Skeletal muscle satellite cell (primary cell): Measurements from ENCODE around the gene ATP6V0C.

Experiments used
- H3K27me3 ChIP-seq: 2 replicates; pipeline ENCODE4 v1.7.0; 2013; ENCODE audit warnings: low read length; ENCODE audit not compliant: control insufficient read depth, insufficient read depth
- H3K36me3 ChIP-seq: 2 replicates; pipeline ENCODE4 v1.7.0; 2013; ENCODE audit warnings: mild to moderate bottlenecking, control low read depth, low read length; ENCODE audit not compliant: insufficient read depth
- H3K4me1 ChIP-seq: 2 replicates; pipeline ENCODE4 v1.7.0; 2013; ENCODE audit warnings: low read length; ENCODE audit not compliant: control insufficient read depth, insufficient read depth
- H3K4me2 ChIP-seq: 2 replicates; pipeline ENCODE4 v1.7.0; 2013; ENCODE audit warnings: mild to moderate bottlenecking, low read length
- H3K4me3 ChIP-seq: 2 replicates; pipeline ENCODE4 v1.7.0; 2013; ENCODE audit warnings: low read length
- H3K9ac ChIP-seq: 2 replicates; pipeline ENCODE4 v1.7.0; 2013; ENCODE audit warnings: mild to moderate bottlenecking, low read depth, low read length, moderate library complexity
- H3K9me3 ChIP-seq: replicated peaks from 2 replicates; pipeline ENCODE4 v1.7.0; 2013; ENCODE audit warnings: mild to moderate bottlenecking, control low read depth, low read length

The ATP6V0C gene

DNA sequence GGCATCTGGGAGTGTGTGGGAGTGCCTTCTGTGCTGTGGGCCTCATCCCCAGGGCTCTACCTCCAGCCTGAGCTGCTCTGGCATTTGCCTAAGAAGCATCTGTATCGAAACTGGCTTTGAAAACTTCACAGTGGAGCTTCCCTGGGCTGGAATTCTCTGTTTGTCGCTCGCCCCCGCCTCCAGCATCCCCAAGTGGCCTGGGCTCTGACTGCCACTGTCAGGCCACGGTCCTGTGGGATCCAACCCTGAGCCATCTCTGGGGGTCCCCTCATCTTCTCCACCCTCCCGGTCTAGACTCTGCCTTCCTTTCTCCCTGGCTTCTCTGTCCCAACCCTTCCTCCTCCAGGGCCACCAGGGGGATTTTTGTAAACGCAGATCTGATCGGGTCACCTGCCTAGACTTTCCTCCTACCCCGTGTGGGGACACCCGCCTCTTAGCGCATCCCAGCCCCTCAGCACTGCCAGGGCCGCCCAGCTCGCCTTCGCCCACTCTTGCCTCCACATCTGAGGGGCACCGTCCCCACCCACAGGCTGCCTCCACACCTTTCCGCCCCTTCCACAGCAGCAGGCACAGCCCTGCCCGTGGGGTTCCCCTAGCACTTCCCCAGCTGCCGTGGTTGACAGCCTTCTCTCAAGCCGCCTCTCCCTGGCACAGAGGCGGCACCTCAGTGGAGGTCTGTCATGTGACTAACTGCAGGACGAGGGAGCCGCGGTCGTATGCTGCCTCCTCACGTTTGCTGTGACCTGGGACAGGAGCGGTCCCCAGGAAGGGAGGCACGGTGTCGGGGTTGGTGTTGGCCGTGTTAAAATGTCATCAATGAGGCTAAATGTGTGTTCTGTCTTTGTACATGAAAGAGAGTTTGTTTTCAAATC is 26.9 kb upstream of the ATP6V0C start:
- Histone ChIP-seq H3K4me1 (peaks cover 30% of the 10 kb centered on the region), H3K27me3 (no peaks in the 10 kb centered on the region), H3K4me3 (no peak overlapping the region), H3K9ac (no peak overlapping the region), H3K9me3 (no peaks in the 10 kb centered on the region), H3K4me2 (peak overlapping the region; percentile 10), H3K36me3 (no peaks in the 10 kb centered on the region)

DNA sequence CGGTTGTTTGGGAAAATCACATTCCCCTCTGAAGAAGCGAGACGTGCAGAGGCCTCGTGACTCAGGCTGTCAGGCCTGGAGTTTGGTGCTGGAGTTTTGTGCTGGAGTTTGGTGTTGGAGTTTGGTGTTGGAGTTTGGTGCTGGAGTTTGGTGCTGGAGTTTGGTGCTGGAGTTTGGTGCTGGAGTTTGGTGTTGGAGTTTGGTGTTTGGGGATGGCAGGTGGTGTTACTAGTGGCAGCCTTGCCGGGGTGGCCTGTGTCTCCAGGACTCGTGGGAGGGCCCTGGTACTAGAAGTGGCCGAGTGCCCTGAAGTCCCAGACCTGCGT is 26.3 kb upstream of the ATP6V0C start:
- Histone ChIP-seq H3K4me1 (peaks cover 24% of the 10 kb centered on the region), H3K4me2 (peak overlapping the region; percentile 10), H3K27me3 (no peaks in the 10 kb centered on the region), H3K9ac (no peak overlapping the region), H3K9me3 (no peaks in the 10 kb centered on the region), H3K4me3 (no peak overlapping the region), H3K36me3 (no peaks in the 10 kb centered on the region)

DNA sequence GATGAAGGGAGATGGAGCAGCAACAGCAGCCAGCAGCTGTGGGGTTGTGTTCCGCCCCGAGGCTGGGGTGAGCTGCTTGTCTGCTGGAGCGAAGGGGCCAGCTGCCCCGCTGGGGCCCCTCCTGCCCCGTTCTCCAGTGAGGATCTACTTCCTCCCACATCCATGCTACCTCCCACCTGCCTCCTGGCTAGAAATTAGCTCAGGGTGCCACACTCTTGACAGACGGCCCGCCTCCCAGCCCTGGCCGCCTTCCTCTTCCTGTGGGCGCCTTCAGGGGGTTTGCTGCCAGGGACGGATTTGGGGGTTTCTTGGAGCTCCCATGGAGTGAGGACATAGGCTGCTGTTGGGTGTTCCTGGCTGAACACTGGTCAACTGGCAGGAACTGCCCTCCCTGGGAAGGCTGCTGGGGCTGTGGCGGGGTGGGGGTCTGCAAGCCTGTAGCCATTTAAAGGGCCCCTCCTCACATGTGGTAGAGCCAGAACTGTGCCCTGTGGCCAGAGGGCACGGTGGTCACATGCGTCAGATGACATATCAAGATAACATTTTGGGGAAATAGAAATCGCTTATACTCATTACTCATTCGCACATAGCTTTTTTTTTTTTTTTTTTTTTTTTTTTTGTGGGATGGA is 25.7 kb upstream of the ATP6V0C start:
- Histone ChIP-seq H3K27me3 (no peaks in the 10 kb centered on the region), H3K4me2 (no peak overlapping the region), H3K9me3 (no peaks in the 10 kb centered on the region), H3K9ac (no peak overlapping the region), H3K4me3 (no peak overlapping the region), H3K36me3 (no peaks in the 10 kb centered on the region), H3K4me1 (peaks cover 19% of the 10 kb centered on the region)

DNA sequence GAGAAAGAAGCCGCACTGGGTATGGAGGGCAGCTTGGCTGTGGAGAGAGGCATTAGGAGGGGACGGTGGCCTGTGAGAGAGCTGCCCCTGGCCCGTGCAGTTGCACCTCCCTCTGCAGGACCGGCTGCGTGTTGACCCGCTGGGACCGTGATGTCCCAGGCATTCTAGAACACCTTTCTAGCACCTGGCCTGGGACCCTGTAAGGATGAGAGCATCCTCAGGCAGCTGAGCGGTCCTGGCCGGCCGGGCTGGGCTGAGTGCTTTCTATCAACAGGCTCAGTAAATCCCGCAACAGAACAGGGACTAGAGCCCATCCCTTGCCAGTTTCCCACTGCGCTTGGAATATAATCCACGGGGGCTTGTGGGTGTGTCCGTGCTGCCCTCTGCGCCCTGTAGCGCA is 24.2 kb upstream of the ATP6V0C start:
- H3K4me1 ChIP-seq, result peaks cover 9% of the 10 kb centered on the region
- H3K27me3 ChIP-seq, result no peaks in the 10 kb centered on the region
- no peak overlapping the region for H3K4me2 ChIP-seq
- H3K4me3 ChIP-seq, result no peak overlapping the region
- H3K36me3 ChIP-seq, result no peaks in the 10 kb centered on the region
- no peak overlapping the region for H3K9ac ChIP-seq
- no peaks in the 10 kb centered on the region for H3K9me3 ChIP-seq

DNA sequence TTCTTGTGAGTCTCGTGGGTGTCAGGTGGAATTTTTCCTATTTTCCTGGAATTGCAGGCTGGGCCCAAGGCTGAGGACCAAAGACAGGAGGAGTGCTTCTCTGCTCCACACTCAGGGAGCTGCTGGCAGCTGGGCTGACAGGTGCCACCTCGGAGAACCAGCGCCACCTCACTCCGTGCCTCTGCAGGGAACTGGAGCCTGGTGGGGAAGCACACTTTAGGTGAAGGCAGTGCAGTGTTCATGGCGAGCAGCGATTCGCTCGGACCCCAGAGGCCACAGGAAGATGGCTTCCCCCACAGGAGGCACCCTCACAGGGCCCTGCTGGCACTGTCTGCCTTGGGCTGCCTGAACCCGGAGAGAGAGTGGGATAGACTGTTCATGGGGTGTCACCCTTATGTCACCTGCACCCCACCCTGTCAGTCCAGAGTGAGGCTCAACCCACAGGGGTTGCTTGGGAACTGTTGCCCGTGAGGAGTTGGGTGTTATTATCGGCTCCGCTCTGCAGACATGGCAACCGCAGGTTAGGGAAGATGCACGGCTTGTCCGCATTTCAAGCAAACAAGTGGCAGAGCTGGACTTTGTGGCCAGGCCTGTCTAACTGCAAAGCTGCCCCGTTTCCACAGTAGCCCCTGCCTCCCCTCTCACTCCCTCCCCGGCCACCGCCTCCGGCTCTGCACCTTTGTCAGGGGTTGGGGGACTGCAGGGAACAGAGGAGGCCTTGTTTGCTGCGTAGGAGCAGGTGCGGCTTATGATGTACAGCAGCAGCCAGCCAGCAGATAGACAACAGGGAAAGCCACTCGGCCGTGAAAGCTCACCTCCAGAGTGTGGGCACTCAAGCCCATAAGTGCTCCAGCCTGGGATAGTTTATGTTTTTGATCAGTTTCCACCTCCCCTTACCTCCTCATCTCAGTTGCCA is 23.3 kb upstream of the ATP6V0C start:
- Histone ChIP-seq H3K36me3 (no peaks in the 10 kb centered on the region), H3K9me3 (no peaks in the 10 kb centered on the region), H3K4me3 (no peak overlapping the region), H3K4me1 (peaks cover 9% of the 10 kb centered on the region), H3K9ac (no peak overlapping the region), H3K4me2 (no peak overlapping the region), H3K27me3 (no peaks in the 10 kb centered on the region)

DNA sequence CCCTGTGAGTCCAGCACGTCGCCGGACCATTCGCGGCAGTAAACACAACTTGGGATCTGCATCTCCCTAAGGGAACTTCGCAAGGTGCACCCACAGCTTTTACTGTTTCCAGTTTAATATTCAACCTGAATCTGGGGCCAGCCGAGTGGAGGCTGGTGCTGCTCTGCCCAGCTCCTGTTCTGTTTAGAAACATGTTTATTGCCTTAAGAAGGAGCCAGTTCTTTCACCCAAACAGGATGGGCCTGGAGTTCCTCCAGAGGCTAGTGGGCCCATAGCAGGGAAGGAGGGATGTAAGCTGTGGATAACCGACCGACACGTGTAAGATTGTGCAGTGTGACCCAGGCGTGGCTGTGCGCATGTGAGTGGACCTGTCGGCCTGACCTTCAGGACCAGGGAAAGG is 21.5 kb upstream of the ATP6V0C start:
- H3K4me3 ChIP-seq, result no peak overlapping the region
- H3K4me1 ChIP-seq, result peaks cover 9% of the 10 kb centered on the region
- no peak overlapping the region for H3K4me2 ChIP-seq
- no peaks in the 10 kb centered on the region for H3K9me3 ChIP-seq
- H3K27me3 ChIP-seq, result no peaks in the 10 kb centered on the region
- peaks cover 9% of the 10 kb centered on the region for H3K36me3 ChIP-seq
- no peak overlapping the region for H3K9ac ChIP-seq

DNA sequence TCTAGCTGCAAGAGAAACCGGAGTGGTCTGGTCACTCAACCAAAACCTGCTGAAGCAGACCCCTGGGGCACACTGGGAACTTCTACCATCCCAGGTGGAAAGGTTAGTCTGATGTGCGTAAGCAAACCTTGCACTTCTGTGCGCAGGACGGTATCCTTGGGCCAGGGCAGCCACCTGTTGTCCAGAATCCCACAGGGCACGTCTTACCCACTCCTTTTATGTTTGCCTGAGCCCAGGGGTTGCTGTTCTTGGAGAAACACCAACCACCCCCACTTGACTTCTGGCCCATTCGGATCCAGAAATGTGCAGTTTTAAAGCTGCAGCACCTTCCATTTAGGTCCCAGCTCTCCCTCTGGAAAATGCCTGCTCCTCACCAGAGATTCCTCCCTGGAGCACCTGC is 20.1 kb upstream of the ATP6V0C start:
- no peaks in the 10 kb centered on the region for H3K9me3 ChIP-seq
- H3K4me2 ChIP-seq, result no peak overlapping the region
- H3K4me1 ChIP-seq, result peaks cover 11% of the 10 kb centered on the region
- H3K4me3 ChIP-seq, result no peak overlapping the region
- H3K9ac ChIP-seq, result no peak overlapping the region
- peaks cover 15% of the 10 kb centered on the region for H3K36me3 ChIP-seq
- no peaks in the 10 kb centered on the region for H3K27me3 ChIP-seq

DNA sequence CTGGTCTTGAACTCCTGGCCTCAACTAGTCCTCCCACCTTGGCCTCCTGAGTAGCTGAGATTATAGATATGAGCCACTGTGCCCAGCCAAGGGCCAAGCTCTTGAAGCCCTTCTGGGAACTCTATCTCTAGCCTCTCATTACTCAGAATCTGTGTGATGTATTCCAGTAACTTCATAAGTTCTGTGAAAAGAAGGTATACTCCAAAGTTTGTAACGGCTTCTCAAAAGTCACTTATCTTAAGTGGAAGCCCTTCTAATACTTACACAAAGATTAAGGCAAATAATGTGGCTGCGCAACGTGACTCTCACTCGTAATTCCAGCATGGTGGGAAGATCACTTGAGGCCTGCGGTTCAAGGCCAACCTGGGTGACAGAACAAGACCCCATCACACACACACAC is 19.1 kb upstream of the ATP6V0C start:
- no peak overlapping the region for H3K4me2 ChIP-seq
- no peak overlapping the region for H3K4me3 ChIP-seq
- H3K9me3 ChIP-seq, result no peaks in the 10 kb centered on the region
- H3K27me3 ChIP-seq, result no peaks in the 10 kb centered on the region
- H3K36me3 ChIP-seq, result peaks cover 15% of the 10 kb centered on the region
- H3K9ac ChIP-seq, result no peak overlapping the region
- H3K4me1 ChIP-seq, result peaks cover 11% of the 10 kb centered on the region

DNA sequence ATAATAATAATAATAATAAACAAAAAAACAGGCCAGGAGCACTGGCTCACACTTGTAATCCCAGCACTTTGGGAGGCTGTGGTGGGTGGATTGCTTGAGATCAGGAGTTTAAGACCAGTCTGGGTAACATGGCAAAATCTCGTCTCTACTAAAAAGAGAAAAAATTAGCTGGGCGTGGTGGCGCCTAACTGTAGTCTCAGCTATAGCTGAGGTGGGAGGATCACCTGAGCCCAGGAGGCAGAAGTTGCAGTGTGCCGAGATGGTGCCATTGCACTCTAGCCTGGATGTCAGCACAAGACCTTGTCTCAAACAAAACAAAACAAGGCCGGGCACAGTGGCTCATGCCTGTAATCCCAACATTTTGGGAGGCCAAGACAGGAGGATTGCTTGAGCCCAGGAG is 18.7 kb upstream of the ATP6V0C start:
- Histone ChIP-seq H3K27me3 (no peaks in the 10 kb centered on the region), H3K4me1 (peaks cover 11% of the 10 kb centered on the region), H3K9me3 (no peaks in the 10 kb centered on the region), H3K4me3 (no peak overlapping the region), H3K4me2 (no peak overlapping the region), H3K9ac (no peak overlapping the region), H3K36me3 (peaks cover 15% of the 10 kb centered on the region)

DNA sequence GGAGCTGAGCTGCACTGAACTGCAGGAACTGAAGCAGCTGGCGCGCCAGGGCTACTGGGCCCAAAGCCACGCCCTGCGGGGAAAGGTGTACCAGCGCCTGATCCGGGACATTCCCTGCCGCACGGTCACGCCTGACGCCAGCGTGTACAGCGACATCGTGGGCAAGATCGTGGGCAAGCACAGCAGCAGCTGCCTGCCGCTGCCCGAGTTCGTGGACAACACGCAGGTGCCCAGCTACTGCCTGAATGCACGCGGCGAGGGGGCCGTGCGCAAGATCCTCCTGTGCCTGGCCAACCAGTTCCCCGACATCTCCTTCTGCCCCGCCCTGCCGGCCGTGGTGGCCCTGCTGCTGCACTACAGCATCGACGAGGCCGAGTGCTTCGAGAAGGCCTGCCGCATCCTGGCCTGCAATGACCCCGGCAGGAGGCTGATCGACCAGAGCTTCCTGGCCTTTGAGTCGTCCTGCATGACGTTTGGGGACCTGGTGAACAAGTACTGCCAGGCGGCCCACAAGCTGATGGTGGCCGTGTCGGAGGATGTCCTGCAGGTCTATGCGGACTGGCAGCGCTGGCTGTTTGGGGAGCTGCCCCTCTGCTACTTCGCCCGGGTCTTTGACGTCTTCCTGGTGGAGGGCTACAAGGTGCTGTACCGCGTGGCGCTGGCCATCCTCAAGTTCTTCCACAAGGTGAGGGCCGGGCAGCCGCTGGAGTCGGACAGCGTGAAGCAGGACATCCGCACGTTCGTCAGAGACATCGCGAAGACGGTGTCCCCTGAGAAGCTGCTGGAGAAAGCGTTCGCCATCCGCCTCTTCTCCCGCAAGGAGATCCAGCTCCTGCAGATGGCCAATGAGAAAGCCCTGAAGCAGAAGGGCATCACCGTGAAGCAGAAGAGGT is 17.3 kb upstream of the ATP6V0C start:
- Histone ChIP-seq H3K36me3 (peaks cover 15% of the 10 kb centered on the region), H3K4me3 (no peak overlapping the region), H3K9me3 (no peaks in the 10 kb centered on the region), H3K27me3 (no peaks in the 10 kb centered on the region), H3K9ac (no peak overlapping the region), H3K4me1 (peaks cover 11% of the 10 kb centered on the region), H3K4me2 (no peak overlapping the region)
